Measurements from ENCODE around the gene OR1I1. TPM values are rescaled to one million over a fixed set of nuclear protein-coding genes. Genes with fewer than 3 reads are reported as not detected.
"Not testable (repeated sequence)": the region's sequence is repeated elsewhere in the genome, so short reads cannot be mapped to it uniquely, and the experiment has no call there.

Gene OR1I1
- total RNA-seq, 4 donors from 2014 or later = not detected

- TF ChIP-seq POLR2A (IDR thresholded peaks at IDR 0.05; ENCODE audit: low read depth) (no peak), POLR2AphosphoS5 (IDR thresholded peaks at IDR 0.05) (no peak), EP300 (IDR thresholded peaks at IDR 0.05) (no peak), CTCF (IDR thresholded peaks at IDR 0.05) (no peak)
- Histone ChIP-seq H3K4me1 (no peaks in the 10 kb centered on the region), H3K27ac (replicated peaks in 1 of 4) (no peak overlapping the region), H3K4me3 (no peak overlapping the region), H3K36me3 (no peaks in the 10 kb centered on the region), H3K9me3 (no peaks in the 10 kb centered on the region), H3K27me3 (peaks cover 0 to 19% (median 0%) of the 10 kb centered on the region in 4 donors)
- DNase-seq (ENCODE audit: extremely low spot score) = no peak
- 62% methylated on average over 2 of the region's 2 CpGs for WGBS
- intact Hi-C loops (cut with DNase I) = no loop called here
Measured at GRCh38 chr19:15074371-15074770, 7.6 kb upstream of the OR1I1 start.

GRCh38 chr19:15075806-15076205, 6.2 kb upstream of the OR1I1 start:
- Histone ChIP-seq H3K9me3 (no peaks in the 10 kb centered on the region), H3K27ac (replicated peaks in 1 of 4) (no peak overlapping the region), H3K36me3 (no peaks in the 10 kb centered on the region), H3K4me3 (no peak overlapping the region), H3K4me1 (no peaks in the 10 kb centered on the region), H3K27me3 (peaks cover 0 to 23% (median 0%) of the 10 kb centered on the region in 4 donors)
- WGBS = 78% methylated on average over 4 of the region's 4 CpGs
- no peak for DNase-seq (ENCODE audit: extremely low spot score)
- intact Hi-C loops (cut with DNase I) = no loop called here
- TF ChIP-seq EP300 (IDR thresholded peaks at IDR 0.05) = no peak
- no peak for TF ChIP-seq POLR2A (IDR thresholded peaks at IDR 0.05; ENCODE audit: low read depth)
- TF ChIP-seq POLR2AphosphoS5 (IDR thresholded peaks at IDR 0.05) = no peak
- TF ChIP-seq CTCF (IDR thresholded peaks at IDR 0.05) = no peak

GRCh38 chr19:15080002-15080401, 2.0 kb upstream of the OR1I1 start:
- peaks cover 0 to 60% (median 0%) of the 10 kb centered on the region in 4 donors for H3K27me3 ChIP-seq
- H3K4me1 ChIP-seq; H3K4me3 ChIP-seq; H3K36me3 ChIP-seq; DNase-seq (ENCODE audit: extremely low spot score); intact Hi-C loops (cut with DNase I); H3K9me3 ChIP-seq; H3K27ac ChIP-seq (replicated peaks in 1 of 4): not testable (repeated sequence)
- 55% methylated on average over 4 of the region's 4 CpGs for WGBS

GRCh38 chr19:15087182-15087581, 5.2 kb downstream of the OR1I1 start:
- intact Hi-C loops (cut with DNase I) = no loop called here
- Histone ChIP-seq H3K27ac (replicated peaks in 1 of 4) (no peak overlapping the region), H3K4me1 (peaks cover 2 to 6% (median 5%) of the 10 kb centered on the region in 4 donors), H3K4me3 (no peak overlapping the region), H3K9me3 (no peaks in the 10 kb centered on the region), H3K27me3 (peaks cover 0 to 60% (median 0%) of the 10 kb centered on the region in 4 donors), H3K36me3 (no peaks in the 10 kb centered on the region)
- no peak for TF ChIP-seq CTCF (IDR thresholded peaks at IDR 0.05)
- TF ChIP-seq POLR2A (IDR thresholded peaks at IDR 0.05; ENCODE audit: low read depth) = no peak
- no peak for TF ChIP-seq EP300 (IDR thresholded peaks at IDR 0.05)
- TF ChIP-seq POLR2AphosphoS5 (IDR thresholded peaks at IDR 0.05) = no peak
- WGBS = 81% methylated on average over 11 of the region's 11 CpGs
- DNase-seq (ENCODE audit: extremely low spot score) = no peak

- H3K27me3 ChIP-seq = peaks cover 0 to 12% (median 0%) of the 10 kb centered on the region in 4 donors
- H3K27ac ChIP-seq (replicated peaks in 1 of 4) = no peak overlapping the region
- no peak for TF ChIP-seq EP300 (IDR thresholded peaks at IDR 0.05)
- peak; percentile 65 to 75 (median 74) for TF ChIP-seq CTCF (IDR thresholded peaks at IDR 0.05)
- TF ChIP-seq POLR2AphosphoS5 (IDR thresholded peaks at IDR 0.05) = no peak
- TF ChIP-seq POLR2A (IDR thresholded peaks at IDR 0.05; ENCODE audit: low read depth) = no peak
- H3K36me3 ChIP-seq = no peaks in the 10 kb centered on the region
- peaks cover 5 to 10% (median 8%) of the 10 kb centered on the region in 4 donors for H3K4me1 ChIP-seq
- H3K4me3 ChIP-seq = peak overlapping the region; percentile 1 to 16 (median 14)
- no peak for DNase-seq (ENCODE audit: extremely low spot score)
- H3K9me3 ChIP-seq = no peaks in the 10 kb centered on the region
- 4% methylated on average over 13 of the region's 13 CpGs for WGBS
- intact Hi-C loops (cut with DNase I) = loop anchor here (1.0 kb wide), 1 partner anchor 58 kb away; no protein-coding TSS in a partner anchor
Measured at GRCh38 chr19:15091918-15092753, 10.1 kb downstream of the OR1I1 start.
